Nephron (organoid): ENCODE data around the gene ZSCAN16.

ENCODE experiments used
- H3K27ac Mint-ChIP-seq, 3 experiments: 2 replicates each; pipeline ENCODE4 v1.8.0; 2020; ENCODE audit warnings: mixed read lengths in 3 of 3, mild to moderate bottlenecking in 2 of 3, moderate library complexity in 1 of 3
- H3K27me3 Mint-ChIP-seq: 2 replicates; pipeline ENCODE4 v1.8.0; 2021; ENCODE audit warnings: low read depth, mild to moderate bottlenecking, moderate library complexity, mixed read lengths
- H3K36me3 Mint-ChIP-seq: 2 replicates; pipeline ENCODE4 v1.8.0; 2020; ENCODE audit warnings: low read depth, mixed read lengths
- H3K4me1 Mint-ChIP-seq: 2 replicates; pipeline ENCODE4 v1.8.0; 2020; ENCODE audit warnings: mixed read lengths
- H3K4me3 Mint-ChIP-seq, 3 experiments: 2 replicates each; pipeline ENCODE4 v1.8.0; 2020; ENCODE audit warnings: mild to moderate bottlenecking in 3 of 3, mixed read lengths in 3 of 3, moderate library complexity in 2 of 3
- H3K9me3 Mint-ChIP-seq: 2 replicates; pipeline ENCODE4 v1.8.0; 2020; ENCODE audit warnings: mixed read lengths
- TF ChIP-seq, protein P1 (sequence below), 3 experiments: fragments of 200-600 bp; sonication (generic); IDR thresholded peaks; one replicate each; pipeline ENCODE4 v1.5.0; 2021; ENCODE audit warnings: antibody characterized with exemption in 3 of 3; ENCODE audit not compliant: unreplicated experiment in 3 of 3

Gene ZSCAN16

DNA sequence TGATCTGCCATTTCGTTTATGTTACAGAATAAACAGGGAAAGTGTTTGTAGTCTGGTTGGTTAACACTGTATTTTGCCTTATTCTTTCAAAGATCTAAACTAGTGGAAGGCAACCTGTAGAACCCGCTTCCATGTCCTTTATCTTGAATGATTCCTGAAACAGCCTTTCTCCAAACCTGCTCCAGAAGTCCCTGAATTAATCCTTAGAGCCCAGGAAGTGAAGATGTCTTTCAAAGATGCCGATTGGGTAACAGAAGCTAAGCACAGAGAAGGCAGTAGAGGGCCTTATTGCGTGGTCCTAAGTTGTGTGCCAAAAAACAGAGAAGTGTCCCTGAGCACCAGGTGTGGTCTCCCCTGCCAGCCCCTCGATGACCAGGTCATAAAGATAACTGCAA lies 19.2 kb upstream of the ZSCAN16 start:
- H3K27me3 Mint-ChIP-seq = peaks cover 8% of the 10 kb centered on the region
- peak overlapping the region; percentile 90 to 95 (median 92) for H3K4me3 Mint-ChIP-seq
- peak overlapping the region; percentile 84 to 93 (median 92) for H3K27ac Mint-ChIP-seq
- TF ChIP-seq, protein P1, sequence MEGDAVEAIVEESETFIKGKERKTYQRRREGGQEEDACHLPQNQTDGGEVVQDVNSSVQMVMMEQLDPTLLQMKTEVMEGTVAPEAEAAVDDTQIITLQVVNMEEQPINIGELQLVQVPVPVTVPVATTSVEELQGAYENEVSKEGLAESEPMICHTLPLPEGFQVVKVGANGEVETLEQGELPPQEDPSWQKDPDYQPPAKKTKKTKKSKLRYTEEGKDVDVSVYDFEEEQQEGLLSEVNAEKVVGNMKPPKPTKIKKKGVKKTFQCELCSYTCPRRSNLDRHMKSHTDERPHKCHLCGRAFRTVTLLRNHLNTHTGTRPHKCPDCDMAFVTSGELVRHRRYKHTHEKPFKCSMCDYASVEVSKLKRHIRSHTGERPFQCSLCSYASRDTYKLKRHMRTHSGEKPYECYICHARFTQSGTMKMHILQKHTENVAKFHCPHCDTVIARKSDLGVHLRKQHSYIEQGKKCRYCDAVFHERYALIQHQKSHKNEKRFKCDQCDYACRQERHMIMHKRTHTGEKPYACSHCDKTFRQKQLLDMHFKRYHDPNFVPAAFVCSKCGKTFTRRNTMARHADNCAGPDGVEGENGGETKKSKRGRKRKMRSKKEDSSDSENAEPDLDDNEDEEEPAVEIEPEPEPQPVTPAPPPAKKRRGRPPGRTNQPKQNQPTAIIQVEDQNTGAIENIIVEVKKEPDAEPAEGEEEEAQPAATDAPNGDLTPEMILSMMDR (IDR thresholded peaks at IDR 0.05; ENCODE audit: unreplicated experiment in 3 of 3) = no peak
- no peaks in the 10 kb centered on the region for H3K36me3 Mint-ChIP-seq
- H3K4me1 Mint-ChIP-seq = peaks cover 5% of the 10 kb centered on the region
- peaks cover 3% of the 10 kb centered on the region for H3K9me3 Mint-ChIP-seq

- Mint-ChIP-seq H3K9me3 (peaks cover 3% of the 10 kb centered on the region), H3K27ac (no peak overlapping the region), H3K4me1 (peaks cover 5% of the 10 kb centered on the region), H3K36me3 (no peaks in the 10 kb centered on the region), H3K4me3 (no peak overlapping the region), H3K27me3 (peaks cover 4% of the 10 kb centered on the region)
- TF ChIP-seq, protein P1 (IDR thresholded peaks at IDR 0.05; ENCODE audit: unreplicated experiment in 3 of 3) = no peak
These were observed 16.9 kb upstream of the ZSCAN16 start for GRCh38 chr6:28107506-28107905.

GRCh38 chr6:28111964-28112363 lies 12.4 kb upstream of the ZSCAN16 start:
- Mint-ChIP-seq H3K9me3 (no peaks in the 10 kb centered on the region), H3K36me3 (peaks cover 27% of the 10 kb centered on the region), H3K27me3 (no peaks in the 10 kb centered on the region), H3K4me3 (no peak overlapping the region), H3K27ac (no peak overlapping the region), H3K4me1 (no peaks in the 10 kb centered on the region)
- TF ChIP-seq, protein P1 (IDR thresholded peaks at IDR 0.05; ENCODE audit: unreplicated experiment in 3 of 3) = no peak

DNA sequence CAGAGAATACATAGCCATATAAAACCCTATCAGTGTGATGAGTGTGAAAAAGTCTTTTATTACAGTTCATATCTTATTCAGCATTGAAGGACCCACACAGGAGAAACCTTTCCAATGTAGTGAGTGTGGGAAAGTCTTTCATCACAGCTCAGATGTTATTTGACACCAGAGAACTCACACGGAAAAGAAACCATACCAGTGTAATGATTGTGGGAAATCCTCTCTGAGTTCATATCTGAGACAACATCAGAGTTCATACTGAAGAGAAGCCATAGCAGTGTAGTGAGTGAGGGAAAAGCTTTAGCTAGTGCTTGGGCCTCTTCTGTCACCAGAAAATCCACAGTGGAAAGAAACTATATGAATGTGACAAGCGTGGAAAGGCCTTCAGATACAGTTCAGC lies 8.6 kb upstream of the ZSCAN16 start:
- no peaks in the 10 kb centered on the region for H3K9me3 Mint-ChIP-seq
- TF ChIP-seq, protein P1 (IDR thresholded peaks at IDR 0.05; ENCODE audit: unreplicated experiment in 3 of 3) = no peak
- no peak overlapping the region for H3K4me3 Mint-ChIP-seq
- no peaks in the 10 kb centered on the region for H3K27me3 Mint-ChIP-seq
- H3K36me3 Mint-ChIP-seq = peaks cover 51% of the 10 kb centered on the region
- no peak overlapping the region for H3K27ac Mint-ChIP-seq
- H3K4me1 Mint-ChIP-seq = no peaks in the 10 kb centered on the region

GRCh38 chr6:28117386-28118050 lies 6.9 kb upstream of the ZSCAN16 start:
- H3K36me3 Mint-ChIP-seq = peaks cover 60% of the 10 kb centered on the region
- H3K4me1 Mint-ChIP-seq = no peaks in the 10 kb centered on the region
- no peaks in the 10 kb centered on the region for H3K9me3 Mint-ChIP-seq
- no peak overlapping the region for H3K4me3 Mint-ChIP-seq
- TF ChIP-seq, protein P1 (IDR thresholded peaks at IDR 0.05; ENCODE audit: unreplicated experiment in 3 of 3) = no peak
- H3K27me3 Mint-ChIP-seq = no peaks in the 10 kb centered on the region
- no peak overlapping the region for H3K27ac Mint-ChIP-seq

GRCh38 chr6:28118217-28118616 lies 6.2 kb upstream of the ZSCAN16 start:
- TF ChIP-seq, protein P1 (IDR thresholded peaks at IDR 0.05; ENCODE audit: unreplicated experiment in 3 of 3) = no peak
- Mint-ChIP-seq H3K27me3 (no peaks in the 10 kb centered on the region), H3K4me1 (no peaks in the 10 kb centered on the region), H3K4me3 (no peak overlapping the region), H3K27ac (no peak overlapping the region), H3K36me3 (peaks cover 67% of the 10 kb centered on the region), H3K9me3 (no peaks in the 10 kb centered on the region)
